COLO668 (cell line): ENCODE measurements around the gene NOTCH2.
"Not testable (repeated sequence)": the region's sequence is repeated elsewhere in the genome, so short reads cannot be mapped to it uniquely, and the experiment has no call there.

ENCODE experiments used
- DNase-seq: peaks from one replicate; lab custom pipeline; 2025; ENCODE audit not compliant: unreplicated experiment; lab: John Stamatoyannopoulos, UW

Gene NOTCH2

DNA sequence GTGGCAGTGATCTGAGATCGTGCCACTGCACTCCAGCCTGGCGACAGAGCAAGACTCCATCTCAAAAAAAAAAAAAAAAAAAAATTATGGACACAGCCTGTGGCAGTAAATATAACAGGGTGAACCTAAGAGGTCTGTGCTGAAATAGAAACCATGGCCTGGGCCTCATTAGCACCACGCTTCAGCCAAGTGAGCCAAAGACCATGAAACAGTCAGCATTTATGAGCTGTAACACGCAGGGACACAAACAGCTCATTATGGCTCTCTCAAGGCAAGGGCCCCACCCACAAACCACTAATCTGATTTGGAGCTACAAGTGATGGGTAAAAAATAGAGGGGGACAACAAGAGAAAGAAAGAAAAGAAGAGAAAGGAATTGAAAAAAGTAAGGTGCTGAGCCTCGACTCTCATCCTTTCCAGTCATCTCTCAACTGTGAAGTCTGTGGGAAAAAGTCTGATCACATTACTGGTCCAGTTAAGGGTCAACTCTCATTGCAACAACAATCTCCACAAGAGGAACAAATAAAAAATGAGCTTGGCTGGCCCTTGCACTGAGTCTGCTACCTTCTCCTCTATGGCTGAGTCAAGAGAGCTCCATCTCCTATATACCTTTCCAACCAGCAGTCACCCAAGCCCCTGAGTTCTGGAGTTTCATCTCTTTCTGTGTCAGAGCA lies 93.7 kb downstream of the NOTCH2 start:
- not testable (repeated sequence) for DNase-seq

GRCh38 chr1:119975006-119975405 lies 94.5 kb downstream of the NOTCH2 start:
- DNase-seq: no peak

DNA sequence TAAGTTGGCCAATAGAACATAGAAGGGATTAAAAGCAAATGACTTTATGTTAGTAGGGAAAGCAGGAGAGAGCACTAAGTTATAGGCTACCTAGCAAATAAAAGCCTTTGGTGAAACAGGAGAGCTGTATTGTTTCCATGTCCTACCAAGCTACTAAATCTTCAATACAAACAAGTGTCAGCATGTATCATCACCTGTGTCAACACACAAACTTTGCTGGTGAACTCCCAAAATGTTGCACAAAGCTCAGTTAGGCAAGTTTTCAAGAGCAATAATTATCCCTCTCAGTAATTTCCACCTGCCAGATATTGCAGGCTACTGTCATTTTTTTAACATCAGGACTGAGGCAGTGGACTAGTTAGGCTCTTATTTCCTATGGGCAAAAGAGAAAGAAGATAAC lies 95.4 kb downstream of the NOTCH2 start:
- DNase-seq: no peak

DNA sequence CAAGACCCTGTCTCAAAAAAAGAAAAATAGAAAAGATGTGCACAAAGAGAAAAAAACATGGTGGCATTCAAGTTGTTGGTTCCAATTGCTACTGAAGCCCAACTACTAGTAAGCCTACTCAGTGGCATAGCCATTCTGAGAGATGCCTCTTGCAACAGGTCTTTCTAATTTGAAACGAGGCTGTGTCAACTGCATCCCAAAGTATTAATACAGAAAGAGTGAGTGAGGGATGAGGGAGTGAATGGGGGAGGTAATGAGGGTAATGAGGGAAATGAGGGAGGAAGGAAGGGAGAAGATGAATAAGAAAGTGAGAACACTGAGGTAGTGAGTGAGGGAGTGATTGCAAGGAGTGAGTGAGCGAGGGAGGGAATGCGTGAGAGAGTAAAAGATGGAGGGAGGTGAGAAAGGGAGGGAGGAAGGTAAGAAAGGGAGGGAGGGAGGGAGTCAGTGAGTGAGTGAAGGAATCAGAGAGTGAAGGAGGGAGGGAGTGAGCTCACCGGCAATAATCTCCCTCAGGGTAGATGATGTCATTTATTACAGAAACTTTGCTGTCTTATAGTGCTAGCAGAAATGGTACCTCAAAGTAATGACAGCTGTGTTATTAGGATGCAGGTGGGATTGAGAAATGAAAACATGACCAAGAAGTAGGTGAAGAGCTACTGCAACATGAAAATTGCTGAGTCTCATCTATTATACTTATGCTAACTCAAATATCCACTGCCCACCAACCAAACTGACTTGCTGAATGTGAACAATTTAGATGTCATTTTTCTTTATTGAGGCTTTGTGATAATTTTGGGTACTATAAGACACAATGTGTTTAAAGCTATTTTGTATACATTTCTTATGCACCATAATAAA lies 97.5 kb downstream of the NOTCH2 start:
- DNase-seq: no peak

DNA sequence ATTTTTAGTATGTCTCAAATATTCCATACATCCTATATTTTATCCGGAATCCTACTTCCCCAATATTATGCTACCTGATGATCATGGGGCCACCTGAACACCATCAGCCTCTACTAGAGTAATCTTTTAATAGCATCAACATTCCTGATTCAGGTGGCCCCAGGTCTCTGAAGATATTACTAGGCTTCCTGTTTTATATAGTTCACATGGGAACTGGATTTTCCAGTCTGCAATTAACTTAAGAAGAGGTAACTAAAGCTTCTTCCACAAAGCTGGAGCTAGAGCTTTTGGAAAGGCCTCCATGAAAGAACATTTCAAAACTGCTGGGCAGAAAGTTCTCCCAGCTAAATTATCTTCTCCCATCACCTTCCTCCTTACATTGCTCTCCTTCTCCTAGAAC lies 100.9 kb downstream of the NOTCH2 start:
- DNase-seq: no peak

DNA sequence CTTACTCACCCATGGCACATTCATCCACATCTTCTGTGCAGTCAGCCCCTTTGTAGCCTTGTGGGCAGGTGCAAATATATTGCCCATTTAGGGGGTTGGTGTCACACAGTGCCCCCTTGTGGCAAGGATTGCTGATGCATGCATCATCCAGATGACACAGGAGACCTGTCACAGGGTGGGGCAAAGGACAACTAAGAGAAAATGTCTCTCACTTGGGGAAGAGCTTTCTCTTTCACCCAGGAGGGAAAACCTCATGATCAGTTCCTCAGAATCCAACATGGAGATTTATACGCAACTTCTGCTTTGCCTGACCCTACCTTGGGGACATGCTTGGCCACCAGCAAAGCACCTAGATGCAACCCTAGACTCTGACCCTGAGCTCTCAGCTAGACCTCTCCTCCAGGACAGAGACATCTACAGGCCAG lies 101.4 kb downstream of the NOTCH2 start:
- peak; percentile 80 for DNase-seq

GRCh38 chr1:119966681-119967080 lies 102.8 kb downstream of the NOTCH2 start:
- DNase-seq: no peak

DNA sequence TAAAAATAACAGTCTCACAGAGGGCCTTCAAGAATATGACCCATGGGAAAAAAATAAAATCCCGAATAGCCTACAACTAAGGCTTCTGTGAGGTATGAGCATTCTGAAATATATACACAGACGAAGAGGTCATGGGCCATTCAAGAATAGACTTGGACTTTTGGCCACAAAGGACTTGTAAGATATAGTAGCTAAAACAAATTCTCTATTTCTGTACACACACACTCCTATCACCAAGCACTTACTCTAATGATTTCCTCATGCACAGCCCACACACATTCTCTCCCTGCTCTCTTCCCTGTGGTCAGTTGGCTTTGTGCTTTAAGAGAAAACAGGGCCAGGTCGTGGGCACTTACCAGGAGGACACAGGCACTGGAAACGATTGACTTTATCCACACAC lies 103.4 kb downstream of the NOTCH2 start:
- no peak for DNase-seq

DNA sequence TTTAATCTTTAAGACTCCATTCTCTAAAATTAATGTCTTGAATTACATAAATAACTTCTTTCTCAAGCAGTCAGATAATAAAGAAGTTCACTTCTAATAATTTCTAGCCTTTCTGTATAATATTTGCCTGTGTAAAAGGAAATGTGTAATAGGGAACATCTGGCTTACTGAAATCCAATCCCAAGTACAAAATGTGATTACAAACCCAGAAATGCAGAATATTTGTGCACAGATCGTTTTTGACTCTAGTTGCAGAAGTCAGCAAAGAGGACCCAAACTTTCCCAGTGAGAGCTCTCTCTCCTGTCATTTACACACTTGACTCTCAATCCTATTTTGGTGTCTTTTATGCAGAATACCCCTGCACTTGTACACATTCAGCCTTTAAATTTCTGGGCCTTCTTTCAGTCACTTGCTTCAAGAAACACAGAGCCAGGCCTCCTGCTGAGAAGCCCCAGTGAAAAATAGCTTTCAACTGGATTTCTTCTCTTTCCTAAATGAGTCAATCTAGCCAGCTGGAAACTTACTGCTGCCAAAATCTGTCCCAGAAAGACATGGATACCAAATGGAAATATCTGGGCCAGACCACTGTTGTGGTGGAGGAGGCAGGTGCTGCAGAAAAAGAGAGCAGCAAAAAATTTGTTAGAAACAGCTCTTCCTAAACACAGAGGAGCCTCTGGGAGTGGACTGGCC lies 104.6 kb downstream of the NOTCH2 start:
- DNase-seq: no peak

- DNase-seq: no peak
Observed at GRCh38 chr1:119962296-119962968, 107.0 kb downstream of the NOTCH2 start.

- DNase-seq: no peak
Observed at GRCh38 chr1:119960501-119960900, 109.0 kb downstream of the NOTCH2 start.

DNA sequence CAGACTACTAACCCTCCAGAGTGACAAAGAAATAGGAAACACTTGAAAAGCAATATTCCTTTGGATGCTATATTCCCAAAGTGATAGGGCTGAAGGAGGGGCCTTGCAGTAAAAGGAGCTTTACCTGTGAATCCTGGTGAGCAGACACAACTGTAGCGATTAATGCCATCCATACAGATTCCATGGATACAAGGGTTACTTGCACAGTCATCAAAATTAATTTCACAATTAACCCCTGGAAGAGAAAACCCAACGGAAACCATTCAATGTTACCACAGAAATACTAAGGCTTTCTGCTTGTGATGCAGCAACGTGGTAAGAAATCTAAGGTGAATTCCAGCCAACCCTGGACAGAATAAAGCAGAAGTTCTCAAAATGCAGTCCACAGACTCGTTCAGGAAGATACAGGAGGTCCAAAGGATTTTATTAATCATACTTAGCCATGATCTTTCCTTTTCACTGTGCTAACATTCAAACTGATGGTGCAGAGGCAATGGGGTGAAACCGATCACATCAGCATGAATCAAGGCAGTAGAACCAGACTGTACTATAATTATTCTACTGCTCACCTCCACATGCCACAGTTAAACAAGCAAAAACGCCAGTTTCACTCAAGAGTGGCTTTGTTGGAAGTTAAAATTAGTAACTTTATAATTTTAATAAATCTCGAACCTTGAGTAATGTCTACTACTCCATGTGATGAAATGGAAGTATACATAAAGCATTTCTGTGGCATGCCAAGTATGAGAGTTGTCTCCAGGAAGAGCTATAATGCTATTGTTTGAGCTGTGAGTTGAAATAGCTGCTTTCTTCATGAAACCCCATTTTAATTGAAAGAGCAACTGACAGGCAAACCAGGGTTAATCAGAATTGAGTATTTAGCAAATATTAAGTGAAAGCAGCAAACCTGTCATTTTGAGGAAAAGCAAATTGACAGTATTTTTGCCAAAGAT lies 109.9 kb downstream of the NOTCH2 start:
- DNase-seq: no peak

- DNase-seq: no peak
Observed at GRCh38 chr1:119958223-119958622, 111.2 kb downstream of the NOTCH2 start.

- DNase-seq: no peak
Observed at GRCh38 chr1:119956306-119956705, 113.2 kb downstream of the NOTCH2 start.

GRCh38 chr1:119954476-119955422 lies 114.7 kb downstream of the NOTCH2 start:
- no peak for DNase-seq

DNA sequence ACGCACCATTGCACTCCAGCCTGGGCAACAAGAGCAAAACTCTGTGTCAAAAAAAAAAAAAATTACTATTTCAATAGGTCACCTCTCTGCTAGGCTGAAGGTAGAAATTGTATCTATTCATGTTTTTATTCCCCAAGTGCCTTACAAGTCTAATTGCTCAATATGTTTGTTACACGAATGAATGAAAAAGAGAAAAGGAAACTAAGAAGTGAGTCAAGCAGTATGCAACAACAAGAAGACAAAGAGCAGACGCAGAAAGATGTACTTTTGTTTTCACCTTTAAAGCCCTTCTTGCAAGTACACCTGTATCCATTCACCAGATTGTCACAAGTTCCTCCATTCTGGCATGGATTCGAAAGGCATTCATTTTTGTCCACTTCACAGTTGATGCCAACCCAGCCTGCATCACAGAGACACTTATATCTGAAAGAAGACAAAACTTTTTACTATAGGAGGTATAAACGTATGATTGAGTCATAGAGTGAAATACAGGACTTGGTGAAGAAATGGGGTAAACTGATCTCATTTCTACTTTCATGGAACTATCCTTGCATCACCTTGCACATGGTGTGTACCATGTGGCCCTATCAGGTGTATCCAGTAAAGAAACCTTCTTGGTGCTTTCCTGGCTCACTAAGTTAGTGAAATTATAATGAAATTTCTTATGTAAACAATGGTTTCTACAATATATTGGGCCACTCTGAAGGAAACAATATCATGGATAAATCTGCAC lies 116.0 kb downstream of the NOTCH2 start:
- no peak for DNase-seq

- no peak for DNase-seq
Observed at GRCh38 chr1:119952496-119952895, 117.0 kb downstream of the NOTCH2 start.
